MM.1S (cell line): ENCODE measurements around the gene WDR64.

Experiments used
- EZH2 ChIP-seq: fragments of 300-600 bp; sonication (generic); optimal IDR thresholded peaks from 2 replicates; pipeline ENCODE3; 2017; ENCODE audit warnings: low read depth, mild to moderate bottlenecking, antibody characterized with exemption, low read length, mixed read lengths
- TF ChIP-seq, protein P1 (sequence below): fragments of 300-600 bp; sonication (generic); IDR thresholded peaks from 2 replicates; pipeline ENCODE4 v1.5.1; 2016; ENCODE audit warnings: antibody characterized with exemption, low read length, mixed read lengths

DNA sequence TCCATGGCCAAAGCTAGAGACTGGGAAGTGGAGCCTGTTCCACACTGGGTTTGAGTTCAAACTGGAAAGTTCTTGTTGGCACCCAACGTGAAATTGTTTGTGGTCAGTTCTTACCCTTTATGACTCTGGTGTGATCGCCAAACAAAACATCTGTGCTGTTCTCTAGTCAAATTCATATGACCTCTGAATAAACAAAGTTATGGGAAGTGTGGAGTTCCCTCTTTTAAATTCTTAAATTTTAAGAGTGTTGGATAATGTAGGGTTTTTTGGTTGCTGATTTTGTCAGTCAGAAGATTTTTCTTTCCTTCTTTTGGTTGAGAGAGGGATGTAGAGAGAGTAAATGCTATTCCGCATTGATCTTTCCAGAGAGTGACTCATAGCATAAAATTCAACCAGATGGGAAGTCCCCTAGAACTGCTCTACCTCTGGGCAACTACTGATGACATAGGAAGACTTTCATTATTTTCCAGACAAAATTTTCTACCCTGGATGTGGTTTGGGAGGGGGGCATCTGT is 48.3 kb upstream of the WDR64 start:
- no peak for TF ChIP-seq EZH2
- TF ChIP-seq, protein P1, sequence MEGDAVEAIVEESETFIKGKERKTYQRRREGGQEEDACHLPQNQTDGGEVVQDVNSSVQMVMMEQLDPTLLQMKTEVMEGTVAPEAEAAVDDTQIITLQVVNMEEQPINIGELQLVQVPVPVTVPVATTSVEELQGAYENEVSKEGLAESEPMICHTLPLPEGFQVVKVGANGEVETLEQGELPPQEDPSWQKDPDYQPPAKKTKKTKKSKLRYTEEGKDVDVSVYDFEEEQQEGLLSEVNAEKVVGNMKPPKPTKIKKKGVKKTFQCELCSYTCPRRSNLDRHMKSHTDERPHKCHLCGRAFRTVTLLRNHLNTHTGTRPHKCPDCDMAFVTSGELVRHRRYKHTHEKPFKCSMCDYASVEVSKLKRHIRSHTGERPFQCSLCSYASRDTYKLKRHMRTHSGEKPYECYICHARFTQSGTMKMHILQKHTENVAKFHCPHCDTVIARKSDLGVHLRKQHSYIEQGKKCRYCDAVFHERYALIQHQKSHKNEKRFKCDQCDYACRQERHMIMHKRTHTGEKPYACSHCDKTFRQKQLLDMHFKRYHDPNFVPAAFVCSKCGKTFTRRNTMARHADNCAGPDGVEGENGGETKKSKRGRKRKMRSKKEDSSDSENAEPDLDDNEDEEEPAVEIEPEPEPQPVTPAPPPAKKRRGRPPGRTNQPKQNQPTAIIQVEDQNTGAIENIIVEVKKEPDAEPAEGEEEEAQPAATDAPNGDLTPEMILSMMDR = no peak
